Measurements from ENCODE around the gene SHLD2.
"Not testable (repeated sequence)": the region's sequence is repeated elsewhere in the genome, so short reads cannot be mapped to it uniquely, and the experiment has no call there.

- TF ChIP-seq ESRRG (CRISPR knock-in tag; IDR thresholded peaks at IDR 0.05); SNAI2 (CRISPR knock-in tag; IDR thresholded peaks at IDR 0.05); CREB5 (CRISPR knock-in tag; IDR thresholded peaks at IDR 0.05; ENCODE audit: low read depth); RARB (CRISPR knock-in tag; IDR thresholded peaks at IDR 0.05); ZFP30 (CRISPR knock-in tag; IDR thresholded peaks at IDR 0.05); TOX (CRISPR knock-in tag; IDR thresholded peaks at IDR 0.05; ENCODE audit: borderline replicate concordance); ZNF8 (CRISPR knock-in tag; IDR thresholded peaks at IDR 0.05): not testable (repeated sequence)
Measured at GRCh38 chr10:87186016-87186415, 91.0 kb downstream of the SHLD2 start.

Measured in SK-N-SH treated with all-trans-retinoic acid at 6 μM for 48 hours (cell line).